Astrocyte of the cerebellum (primary cell): ENCODE data around the gene VAV1.
"Not testable (repeated sequence)": the region's sequence is repeated elsewhere in the genome, so short reads cannot be mapped to it uniquely, and the experiment has no call there.

ENCODE experiments used
- DNase-seq: peaks from one replicate; pipeline ENCODE4 v3.0.0-alpha.2; 2011; ENCODE audit warnings: low read depth
- H3K4me3 ChIP-seq: 2 replicates; pipeline ENCODE4 v1.5.1; 2011; ENCODE audit warnings: mild to moderate bottlenecking, low read depth, low read length, moderate library complexity
- in situ Hi-C: cut with HindIII; loops from 2 replicates; pipeline ENCODE4 v1.10.0; 2017; ENCODE audit warnings: low sequenced_read_pairs
- TF ChIP-seq, protein P1 (sequence below): IDR thresholded peaks from 2 replicates; pipeline ENCODE4 v1.5.1; 2012; ENCODE audit warnings: low read length, low read depth, moderate library complexity, mild to moderate bottlenecking; ENCODE audit errors: missing control alignments

Gene VAV1

DNA sequence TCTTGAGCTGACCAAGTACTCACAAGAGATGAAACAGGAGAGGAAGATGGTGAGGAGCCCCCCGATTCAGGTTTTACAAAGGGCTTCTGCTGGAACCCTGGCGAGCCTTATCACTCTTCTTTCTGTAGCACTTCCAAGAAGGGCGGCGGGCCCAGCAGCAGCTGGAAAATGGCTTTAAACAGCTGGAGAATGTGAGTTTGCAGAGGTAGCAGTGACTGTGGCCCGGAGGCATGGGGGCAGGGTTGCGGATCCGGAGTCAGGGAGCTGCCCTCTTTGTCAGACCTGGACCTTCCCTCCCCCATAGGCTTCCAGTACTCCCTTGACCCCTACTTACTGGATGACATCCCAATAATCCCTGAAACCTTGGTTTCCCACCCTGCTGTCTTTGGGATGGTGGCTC, 29.4 kb upstream of the VAV1 start:
- H3K4me3 ChIP-seq, result no peak overlapping the region
- TF ChIP-seq, protein P1, sequence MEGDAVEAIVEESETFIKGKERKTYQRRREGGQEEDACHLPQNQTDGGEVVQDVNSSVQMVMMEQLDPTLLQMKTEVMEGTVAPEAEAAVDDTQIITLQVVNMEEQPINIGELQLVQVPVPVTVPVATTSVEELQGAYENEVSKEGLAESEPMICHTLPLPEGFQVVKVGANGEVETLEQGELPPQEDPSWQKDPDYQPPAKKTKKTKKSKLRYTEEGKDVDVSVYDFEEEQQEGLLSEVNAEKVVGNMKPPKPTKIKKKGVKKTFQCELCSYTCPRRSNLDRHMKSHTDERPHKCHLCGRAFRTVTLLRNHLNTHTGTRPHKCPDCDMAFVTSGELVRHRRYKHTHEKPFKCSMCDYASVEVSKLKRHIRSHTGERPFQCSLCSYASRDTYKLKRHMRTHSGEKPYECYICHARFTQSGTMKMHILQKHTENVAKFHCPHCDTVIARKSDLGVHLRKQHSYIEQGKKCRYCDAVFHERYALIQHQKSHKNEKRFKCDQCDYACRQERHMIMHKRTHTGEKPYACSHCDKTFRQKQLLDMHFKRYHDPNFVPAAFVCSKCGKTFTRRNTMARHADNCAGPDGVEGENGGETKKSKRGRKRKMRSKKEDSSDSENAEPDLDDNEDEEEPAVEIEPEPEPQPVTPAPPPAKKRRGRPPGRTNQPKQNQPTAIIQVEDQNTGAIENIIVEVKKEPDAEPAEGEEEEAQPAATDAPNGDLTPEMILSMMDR, result no peak
- in situ Hi-C loops, result no loop called here
- no peak for DNase-seq

DNA sequence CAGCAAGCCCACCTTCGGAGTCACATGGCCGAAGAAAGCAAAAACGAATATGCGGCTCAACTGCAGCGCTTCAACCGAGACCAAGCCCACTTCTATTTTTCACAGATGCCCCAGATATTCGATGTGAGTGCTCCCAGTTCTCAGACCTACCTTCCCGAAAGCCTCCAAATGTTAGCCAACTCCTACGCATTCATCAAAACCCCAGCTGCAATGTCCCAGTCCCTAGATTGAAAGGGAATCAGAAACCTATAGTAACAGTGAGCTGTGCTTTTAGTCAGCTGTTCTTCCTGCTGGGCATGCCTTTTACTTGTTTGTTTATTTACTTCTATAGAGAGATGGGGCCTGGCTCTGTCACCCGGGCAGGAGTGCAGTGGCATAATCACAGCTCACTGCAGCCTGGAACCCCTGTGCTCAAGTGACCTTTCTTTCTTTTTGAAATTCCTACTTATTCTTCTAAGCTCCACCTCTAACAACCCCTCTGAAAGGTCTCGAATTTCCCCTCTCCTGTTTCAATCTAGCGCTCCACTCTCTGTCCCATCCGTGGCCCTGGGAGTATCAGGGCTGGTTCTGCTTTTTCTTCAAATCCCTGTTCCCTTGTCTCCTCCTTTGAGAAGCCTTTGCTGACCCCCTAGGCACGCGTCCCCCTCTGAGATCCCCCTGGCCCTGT, 28.7 kb upstream of the VAV1 start:
- DNase-seq, result no peak
- H3K4me3 ChIP-seq, result no peak overlapping the region
- in situ Hi-C loops, result no loop called here
- TF ChIP-seq, protein P1, result no peak

DNA sequence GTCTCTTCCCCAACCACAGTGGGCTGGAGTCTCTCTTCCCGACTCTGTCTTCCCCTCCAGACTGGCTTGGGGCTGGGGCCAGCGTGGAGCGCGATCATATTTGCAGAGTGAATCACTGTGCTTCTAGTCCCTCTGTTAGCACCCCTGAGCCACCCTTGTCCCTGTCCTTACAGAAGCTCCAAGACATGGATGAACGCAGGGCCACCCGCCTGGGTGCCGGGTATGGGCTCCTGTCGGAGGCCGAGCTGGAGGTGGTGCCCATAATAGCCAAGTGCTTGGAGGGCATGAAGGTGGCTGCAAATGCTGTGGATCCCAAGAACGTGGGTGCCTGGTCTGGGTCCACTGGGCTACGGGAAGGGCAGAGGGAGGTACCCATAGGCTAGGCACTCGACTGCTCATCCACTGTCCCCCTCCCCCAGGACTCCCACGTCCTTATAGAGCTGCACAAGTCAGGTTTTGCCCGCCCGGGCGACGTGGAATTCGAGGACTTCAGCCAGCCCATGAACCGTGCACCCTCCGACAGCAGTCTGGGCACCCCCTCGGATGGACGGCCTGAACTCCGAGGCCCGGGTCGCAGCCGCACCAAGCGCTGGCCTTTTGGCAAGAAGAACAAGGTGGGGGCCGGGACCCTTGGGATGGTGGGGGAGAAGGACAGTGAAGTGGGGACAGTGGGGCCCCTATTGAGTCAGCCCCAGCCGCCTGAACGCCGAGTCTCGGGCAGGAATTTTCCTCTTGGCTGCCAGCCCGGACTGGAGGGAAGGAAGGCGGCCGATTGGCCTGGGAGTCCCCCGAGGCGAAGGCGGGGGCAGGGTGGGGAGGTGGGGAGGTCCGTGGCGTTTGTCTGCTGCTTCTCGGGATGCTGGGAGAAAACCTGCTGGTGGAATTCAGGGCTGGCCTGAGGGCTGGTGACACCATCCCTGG, 27.9 kb upstream of the VAV1 start:
- peak; percentile 53 for DNase-seq
- TF ChIP-seq, protein P1, result no peak
- in situ Hi-C loops, result no loop called here
- H3K4me3 ChIP-seq, result peak overlapping the region; percentile 15

DNA sequence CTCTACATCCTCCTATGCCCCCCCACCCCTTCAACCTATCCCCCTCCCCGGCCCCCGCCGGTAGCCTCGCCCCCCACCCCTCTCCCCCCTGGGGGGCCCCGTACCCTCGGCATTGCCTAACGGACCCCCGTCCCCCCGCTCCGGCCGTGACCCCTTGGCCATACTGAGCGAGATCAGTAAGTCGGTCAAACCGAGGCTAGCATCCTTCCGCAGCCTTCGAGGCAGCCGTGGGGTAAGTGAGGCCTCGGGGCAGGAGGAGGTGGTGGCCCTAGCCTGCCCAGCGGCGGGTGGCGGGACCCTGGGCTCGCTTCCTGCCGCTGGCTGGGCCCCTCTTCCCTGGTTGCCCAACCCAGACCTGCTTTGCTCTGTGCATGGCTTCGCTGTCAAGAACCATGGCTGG, 26.5 kb upstream of the VAV1 start:
- no peak overlapping the region for H3K4me3 ChIP-seq
- in situ Hi-C loops, result no loop called here

DNA sequence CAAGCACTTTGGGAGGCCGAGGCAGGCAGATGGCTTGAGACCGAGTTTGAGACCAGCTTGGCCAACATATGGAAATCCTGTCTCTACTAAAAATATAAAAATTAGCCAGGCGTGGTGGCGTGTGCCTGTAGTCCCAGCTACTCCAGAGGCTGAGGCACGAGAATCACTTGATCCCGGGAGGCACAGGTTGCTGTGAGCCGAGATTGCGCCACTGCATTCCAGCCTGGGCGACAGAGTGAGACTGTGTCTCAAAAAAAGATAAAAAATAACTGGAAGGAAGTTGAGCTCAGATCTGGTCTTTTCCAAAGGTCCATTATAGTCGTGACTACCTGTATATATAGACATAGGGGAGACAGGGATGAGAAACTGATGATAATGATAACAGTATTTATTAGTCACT, 24.0 kb upstream of the VAV1 start:
- H3K4me3 ChIP-seq, DNase-seq, in situ Hi-C loops: not testable (repeated sequence)

More for the DNA sequence above, 26.5 kb upstream of the VAV1 start:
- TF ChIP-seq, protein P1, result no peak
- no peak for DNase-seq

DNA sequence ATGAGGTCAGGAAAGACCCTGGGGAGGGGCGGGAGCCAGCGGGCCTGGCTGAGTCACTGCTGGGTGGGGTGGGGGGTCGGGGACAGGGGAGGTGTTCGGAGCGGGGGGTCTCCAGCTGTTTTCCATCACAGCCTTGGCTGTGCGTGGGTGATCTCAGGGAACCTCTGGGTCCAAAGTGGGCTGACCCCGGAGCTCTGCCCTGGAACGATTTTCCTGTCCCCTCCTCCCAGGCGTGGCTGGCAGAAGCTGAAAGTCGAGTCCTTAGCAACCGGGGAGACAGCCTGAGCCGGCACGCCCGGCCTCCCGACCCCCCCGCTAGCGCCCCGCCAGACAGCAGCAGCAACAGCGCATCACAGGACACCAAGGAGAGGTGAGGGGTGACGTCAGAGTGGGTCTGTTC, 22.4 kb upstream of the VAV1 start:
- in situ Hi-C loops, result no loop called here
- no peak for DNase-seq
- TF ChIP-seq, protein P1, result no peak
- no peak overlapping the region for H3K4me3 ChIP-seq

DNA sequence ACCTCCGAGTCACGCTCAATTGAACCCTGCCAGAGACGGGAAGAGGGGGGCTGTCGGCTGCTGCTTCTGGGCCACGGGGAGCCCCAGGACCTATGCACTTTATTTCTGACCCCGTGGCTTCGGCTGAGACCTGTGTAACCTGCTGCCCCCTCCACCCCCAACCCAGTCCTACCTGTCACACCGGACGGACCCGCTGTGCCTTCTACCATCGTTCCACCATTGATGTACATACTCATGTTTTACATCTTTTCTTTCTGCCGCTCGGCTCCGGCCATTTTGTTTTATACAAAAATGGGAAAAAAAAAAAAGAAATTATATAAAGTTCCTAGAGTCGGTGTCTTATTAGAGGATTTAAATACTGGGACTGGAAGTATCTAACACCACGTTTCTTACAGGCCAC, 21.3 kb upstream of the VAV1 start:
- in situ Hi-C loops, result no loop called here
- no peak overlapping the region for H3K4me3 ChIP-seq
- no peak for DNase-seq
- TF ChIP-seq, protein P1, result no peak
